DLD1 (cell line): ENCODE measurements around the gene DPP4.

Experiments
- in situ Hi-C: cut with HindIII; loops from 2 replicates; pipeline ENCODE4 v1.10.0; 2017; ENCODE audit warnings: low sequenced_read_pairs

Gene DPP4

DNA sequence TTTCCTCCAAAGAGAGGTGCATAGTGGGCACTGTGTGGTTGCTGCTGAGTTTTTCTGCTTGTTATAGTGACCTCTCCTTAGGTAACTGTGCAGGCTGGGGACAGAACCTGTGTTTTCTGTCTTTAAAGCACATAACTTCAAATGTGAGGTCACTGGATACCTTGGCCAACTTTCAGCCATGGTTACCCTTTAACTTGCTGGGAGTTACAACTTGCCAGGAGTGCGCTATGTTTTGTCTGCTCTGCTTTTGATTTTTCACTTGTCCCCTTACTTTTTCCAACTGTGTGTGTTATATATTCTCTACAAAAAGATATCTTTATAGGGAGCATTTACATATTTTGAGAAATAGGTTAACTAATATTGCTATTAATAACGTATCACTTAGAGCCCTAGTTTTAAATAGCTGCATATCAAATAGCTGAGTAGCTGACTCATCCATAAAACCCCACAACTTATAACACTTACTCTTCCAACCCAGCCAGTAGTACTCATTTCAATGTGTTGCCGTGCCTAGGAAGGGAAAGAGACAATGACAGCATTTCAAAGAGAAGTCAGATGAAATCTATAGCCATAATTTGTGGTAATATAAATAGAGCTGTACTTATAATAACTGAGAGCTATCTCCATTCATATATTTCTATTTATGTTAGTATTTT is 51.6 kb downstream of the DPP4 start:
- in situ Hi-C loops, result no loop called here

DNA sequence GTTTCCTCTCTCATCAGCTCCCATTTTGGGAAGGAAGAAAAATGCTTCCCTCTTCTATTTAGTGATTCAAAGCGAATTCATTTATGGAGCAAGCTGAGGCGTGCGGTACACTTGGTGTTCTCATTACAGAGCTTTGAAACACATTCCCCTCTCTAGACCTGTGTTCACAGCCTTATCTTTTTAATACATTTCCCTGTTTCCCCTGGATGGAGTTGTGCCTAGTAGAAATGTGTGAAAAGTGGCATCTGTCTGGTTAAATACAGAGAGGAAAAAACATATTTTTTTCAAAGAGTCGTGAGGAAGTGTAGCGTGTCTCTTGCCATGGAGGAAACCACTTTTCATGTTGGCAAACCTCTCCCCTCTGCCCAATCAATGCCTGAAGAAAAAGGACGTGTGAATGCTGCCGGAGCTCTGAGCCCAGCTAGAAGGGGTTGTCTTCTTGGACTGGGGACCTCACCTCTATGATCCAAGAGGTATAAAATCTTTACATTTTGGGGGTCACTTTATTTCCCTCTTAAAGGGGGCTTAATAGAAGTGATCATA is 52.4 kb downstream of the DPP4 start:
- in situ Hi-C loops, result no loop called here

DNA sequence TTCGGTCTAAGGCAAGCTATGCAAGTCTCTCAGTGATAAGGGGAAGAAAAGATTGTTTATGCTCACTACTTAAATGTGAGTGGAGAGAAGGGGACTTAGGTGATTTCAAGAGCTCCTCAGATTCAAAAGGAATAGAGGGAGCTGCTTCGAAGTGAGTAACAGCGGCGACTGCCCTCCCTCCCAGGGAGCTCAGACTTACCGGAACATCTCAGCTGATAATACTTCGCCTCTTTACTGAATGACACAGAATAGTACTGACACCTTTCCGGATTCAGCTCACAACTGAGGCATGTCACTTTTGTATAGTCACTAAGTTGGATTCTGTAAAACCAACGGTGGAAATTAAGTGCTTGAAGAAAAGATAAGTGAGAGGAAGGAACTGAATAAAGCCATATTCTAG is 55.5 kb downstream of the DPP4 start:
- in situ Hi-C loops, result no loop called here

DNA sequence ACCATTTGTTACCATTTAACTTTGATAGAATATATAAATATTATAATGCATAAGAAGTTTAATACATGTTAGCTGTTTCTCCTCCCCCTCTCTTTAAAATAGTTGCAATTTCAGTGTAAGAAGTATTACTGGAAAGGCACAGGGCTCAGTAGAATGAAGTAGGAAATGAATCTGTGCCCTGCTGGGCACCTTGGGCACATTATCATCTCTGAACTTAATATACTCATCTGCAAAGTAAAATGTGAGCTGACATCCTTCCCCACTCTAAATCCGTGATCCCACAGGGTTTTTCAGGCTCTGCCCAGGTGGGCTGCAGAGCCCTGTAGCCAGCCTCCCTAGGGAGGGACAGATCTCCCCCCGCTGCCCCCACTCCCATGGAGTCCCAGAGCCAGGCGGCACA is 56.8 kb downstream of the DPP4 start:
- in situ Hi-C loops, result no loop called here

DNA sequence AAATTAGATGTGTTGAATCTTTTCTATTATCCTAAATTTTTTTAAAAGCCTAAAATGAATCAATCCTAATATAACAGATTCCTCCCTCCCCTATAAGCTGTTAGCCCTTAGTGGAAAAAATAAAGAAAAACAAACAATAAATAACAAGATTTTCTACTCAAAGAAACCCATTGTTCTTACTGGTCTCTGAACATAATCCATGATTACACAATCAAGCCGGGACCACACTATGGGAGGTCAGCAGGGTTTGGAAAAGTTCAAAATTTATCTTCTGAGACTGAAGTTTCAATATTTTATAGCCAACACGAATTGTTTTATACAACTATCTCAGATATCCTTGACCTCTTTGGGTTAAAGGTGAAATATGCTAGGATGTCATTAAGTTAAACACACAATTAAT is 57.9 kb downstream of the DPP4 start:
- in situ Hi-C loops, result no loop called here

DNA sequence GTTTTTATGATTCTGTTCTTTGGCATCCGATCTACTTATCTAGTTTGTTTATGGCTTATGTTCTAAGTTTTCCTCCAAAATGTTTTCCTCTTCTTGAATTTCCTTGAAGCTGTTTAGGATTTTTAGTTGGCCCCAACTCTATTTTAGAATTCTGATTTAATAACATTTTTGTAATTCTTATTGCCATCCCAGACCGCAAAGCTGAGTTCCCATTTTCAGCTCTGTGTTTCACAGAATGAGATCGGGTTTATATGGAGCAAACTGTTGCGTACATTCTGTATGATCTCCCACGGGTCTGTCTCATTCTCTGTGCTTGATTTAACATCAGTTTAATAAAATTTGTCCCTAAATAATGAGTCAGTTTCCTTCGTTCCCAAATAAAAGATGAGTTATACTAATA is 59.3 kb downstream of the DPP4 start:
- in situ Hi-C loops, result no loop called here

DNA sequence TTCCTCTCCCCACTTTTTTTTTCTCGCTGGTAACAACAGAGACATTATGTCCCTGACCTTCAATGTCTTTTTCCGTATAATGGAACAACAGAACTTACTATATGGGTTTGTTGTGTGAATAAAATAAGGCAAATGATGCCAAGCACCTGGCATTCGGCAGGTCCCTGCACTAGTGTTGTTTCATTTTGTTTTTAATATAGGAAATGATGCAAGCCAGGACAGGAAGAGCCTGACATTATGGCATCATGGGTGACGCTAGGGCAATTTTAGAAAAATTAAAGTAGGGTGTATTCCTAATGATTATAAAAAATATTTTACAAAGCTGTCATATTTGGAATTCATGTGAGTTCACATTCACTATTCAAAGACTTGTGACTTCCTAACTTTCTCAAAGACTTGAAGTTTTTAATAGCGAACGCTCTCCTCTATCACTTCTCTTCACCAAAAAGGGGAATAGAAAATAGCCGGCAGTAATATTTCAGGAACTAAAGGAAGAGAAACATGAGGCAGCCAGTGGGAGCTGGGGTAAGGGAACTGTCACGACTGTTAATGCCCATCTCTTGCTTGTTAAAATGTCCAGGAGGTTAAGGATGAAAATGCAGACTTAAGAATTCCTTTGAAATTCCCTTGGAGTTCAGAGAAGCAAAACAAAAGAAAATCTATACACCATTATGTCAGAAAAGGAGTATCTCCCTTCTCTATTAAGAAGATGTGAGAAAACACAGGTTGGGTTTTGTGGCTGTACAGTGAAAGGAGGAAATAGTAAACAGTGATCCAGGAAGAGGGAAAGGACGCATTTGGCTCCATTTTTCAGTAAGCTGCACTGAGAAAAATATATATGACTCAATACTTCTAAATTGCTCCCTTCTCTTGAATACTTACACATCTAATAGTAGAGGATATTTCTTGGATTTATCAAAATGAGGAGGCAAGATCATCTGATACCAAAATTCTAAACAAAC is 60.2 kb downstream of the DPP4 start:
- in situ Hi-C loops, result no loop called here

DNA sequence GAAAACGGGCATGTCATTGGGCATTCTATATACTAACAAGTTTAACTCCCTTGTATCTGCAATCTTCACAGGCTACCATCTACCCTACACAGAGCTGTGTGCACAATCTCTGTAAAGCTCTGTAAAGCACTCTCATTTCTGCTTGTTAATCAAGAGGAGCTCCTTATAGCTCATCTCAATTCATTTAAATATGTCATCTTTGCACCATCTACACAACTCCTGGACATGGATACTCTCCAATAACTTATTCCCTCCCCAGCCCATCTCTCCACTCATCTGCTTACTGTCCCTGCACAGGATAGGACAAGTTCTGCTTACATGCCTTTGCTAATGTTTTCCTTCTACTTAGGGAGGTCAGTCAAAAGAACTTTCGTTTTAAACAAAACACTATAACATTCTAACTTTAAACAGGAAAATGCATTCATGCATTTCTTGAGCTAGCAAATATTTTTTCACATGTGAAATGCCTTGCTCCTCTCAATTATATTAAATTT is 61.4 kb downstream of the DPP4 start:
- in situ Hi-C loops, result no loop called here

DNA sequence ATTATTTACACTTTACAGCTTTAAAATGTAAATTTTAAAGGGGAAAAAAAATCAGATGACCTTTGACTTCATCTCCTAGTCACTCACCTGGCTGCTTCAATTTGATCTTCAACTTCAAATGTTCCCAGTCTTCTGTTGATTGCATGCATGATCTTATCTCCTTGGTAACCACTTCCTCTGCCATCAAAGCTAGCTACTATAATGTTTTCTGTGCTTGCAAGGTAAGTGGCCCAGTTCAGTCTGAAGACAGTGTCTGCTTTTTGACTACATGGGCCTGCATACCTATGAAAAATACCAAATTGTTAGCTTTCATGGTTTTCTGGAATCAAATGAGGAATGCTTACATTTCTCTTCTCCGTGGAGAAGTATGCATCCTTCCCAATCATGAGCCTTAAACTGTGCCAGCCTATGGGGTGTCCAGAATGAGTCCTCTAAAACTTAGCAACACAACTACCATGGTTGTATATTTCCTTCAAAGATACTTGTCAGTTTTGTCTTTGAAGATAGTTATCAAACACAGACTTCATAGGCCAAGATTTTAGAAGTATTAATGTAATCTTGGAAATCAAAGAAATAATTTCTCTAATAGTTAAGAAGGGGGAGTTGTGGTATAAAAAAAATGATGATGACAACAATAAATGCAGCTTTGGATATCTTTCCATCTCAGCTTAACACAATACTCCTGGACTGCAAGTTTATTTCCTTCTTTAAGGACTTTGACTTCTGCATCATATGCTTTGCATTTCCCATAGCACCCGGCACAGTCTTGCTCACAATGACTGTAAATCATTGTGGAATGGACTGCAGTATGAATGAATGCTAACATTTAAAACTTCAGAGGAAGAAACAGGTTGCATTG is 62.1 kb downstream of the DPP4 start:
- in situ Hi-C loops, result no loop called here

DNA sequence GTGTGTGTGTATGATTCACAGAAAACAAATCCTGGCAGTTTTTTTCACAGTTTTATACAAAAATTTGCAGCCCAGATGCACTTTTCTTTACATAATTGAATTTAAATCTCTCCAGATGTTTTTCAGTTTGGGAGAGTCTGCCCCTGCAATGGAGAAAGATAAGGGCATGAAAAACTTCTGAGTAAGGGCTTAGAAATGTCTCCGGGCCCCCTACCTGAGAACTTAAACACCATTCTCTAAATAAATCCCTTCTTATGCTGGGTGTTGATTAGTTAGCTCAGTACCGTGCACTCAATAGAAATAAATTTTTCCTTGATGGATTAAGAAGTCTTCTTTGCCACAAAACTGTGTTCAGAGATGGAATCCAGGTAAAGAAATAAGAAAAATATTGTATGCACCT is 64.5 kb downstream of the DPP4 start:
- in situ Hi-C loops, result no loop called here

DNA sequence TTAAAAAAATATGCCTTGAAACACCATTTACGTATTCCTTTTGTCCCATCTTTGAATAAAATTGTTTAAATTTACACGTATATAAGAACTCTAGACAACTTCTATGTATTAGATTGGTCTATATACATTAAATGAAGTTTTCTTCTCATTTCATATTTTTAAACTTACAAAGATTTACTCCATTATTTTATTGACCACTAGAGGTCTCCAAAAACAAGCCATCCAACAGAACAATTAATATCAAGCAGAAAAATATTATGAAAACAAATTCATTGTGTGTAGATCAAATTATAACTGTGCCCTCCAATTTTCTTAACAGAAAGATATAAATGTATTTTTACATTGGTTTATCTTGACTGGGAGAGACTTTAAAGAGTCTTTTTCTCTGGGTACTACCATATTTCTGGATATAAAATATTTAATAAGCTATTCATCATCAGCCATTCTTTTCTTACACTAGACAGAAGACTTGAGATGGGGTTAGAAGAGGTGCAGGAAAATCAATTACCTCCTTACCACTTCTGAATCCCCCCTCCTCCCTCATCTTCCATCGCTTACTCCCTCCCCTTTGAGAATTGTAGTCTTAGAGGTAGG is 66.5 kb downstream of the DPP4 start:
- in situ Hi-C loops, result no loop called here

DNA sequence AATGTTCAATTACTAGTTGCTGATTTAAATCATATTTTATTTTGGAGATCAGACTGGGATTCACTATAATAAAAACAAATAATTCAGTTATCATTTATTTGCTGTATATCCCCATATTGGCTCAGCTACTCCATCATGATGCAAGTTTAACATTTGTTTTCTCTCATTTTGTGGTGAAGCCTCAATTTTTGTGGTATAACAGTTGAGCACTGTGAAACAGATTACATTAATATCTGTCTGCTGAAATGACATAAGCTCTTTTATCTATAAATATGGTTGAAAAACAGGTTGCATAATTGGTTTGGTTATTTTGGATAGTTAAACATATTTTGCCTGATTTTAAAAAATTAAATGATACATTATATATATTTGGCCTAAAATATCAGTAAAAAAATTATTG is 67.7 kb downstream of the DPP4 start:
- in situ Hi-C loops, result no loop called here

DNA sequence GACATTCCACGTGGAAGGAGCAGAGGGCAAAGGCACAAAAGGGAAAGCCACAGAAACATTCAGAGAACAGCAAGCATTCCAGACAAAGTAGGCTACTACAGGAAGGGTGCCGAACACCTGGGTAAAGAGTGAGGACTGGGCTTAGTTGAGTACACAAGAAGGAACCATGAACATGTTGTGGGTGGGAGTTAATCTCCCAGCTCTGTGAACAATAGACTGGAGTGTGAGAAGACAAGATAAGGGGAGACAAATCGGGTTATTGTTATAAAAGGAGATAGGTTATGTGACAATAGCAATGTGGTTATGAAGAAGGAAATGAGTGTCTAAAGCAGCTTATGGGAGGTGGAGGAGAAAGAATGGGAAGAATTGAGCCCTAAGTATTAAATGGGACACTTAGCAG is 70.0 kb downstream of the DPP4 start:
- in situ Hi-C loops, result no loop called here

DNA sequence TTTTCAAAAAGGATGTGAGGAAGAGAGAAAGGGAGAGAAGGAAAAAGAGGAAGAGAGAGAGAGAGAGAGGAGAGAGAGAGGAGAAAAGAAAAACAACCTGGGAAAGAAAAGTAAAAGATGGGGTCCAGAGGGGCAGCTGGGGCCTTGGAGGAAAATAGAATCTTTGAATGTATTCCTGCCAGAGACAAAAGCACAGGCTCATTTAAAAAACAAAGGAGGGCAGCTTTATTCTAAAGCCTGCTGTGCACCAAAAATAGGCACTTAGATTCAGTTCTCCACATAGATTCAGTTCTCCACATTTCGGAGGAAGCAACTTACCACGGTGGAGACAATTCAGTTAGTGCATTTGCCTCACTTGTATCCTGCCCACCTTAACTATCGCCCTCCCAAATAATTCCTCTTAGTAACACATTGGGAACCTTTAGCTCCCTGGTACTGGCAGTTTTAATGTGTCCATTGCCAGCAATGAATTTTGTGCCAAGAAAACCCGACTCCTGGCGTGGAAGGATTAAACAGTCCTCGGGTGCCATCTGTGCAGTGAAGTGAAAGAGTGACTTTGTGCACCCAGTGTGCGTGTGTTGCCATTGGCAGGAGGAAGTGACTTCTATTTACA is 71.3 kb downstream of the DPP4 start:
- in situ Hi-C loops, result no loop called here

DNA sequence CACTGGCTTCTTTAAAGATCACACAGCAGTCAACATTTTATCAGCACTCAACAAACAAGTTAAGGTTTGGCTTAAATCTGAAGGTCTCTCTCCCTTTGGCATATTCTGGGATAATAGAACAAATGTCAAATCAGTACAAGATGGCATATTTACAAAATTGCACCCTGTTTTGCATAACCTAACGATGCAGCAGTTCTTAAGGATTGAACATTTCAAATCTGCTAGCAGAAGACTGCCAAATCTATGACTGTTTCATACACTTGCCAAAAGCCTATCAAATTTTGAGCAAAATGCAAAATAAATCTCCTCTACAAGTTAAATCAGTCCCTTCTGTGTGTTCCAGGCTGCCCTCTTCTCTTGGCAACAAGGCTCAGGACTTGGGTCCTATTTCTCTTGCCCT is 73.6 kb downstream of the DPP4 start:
- in situ Hi-C loops, result no loop called here

DNA sequence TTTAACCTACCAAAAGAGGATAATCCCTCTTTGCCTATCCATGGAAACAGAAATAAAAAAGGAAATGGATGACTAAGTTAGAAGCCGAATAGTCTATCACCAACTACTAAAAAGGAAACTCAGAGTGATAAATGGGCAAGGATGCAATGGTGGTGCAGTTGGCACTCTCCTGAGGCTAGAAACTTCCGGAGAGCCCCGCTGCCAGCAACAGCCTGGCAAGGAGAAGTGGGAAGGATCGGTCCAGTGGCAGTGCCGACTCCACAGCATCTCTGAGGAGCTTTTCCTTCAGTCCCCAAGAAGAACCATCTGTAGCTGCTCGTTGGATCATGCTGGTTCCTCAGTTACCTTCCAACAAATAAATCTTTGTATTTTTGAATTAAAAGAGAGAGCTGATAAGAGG is 74.7 kb downstream of the DPP4 start:
- in situ Hi-C loops, result no loop called here

DNA sequence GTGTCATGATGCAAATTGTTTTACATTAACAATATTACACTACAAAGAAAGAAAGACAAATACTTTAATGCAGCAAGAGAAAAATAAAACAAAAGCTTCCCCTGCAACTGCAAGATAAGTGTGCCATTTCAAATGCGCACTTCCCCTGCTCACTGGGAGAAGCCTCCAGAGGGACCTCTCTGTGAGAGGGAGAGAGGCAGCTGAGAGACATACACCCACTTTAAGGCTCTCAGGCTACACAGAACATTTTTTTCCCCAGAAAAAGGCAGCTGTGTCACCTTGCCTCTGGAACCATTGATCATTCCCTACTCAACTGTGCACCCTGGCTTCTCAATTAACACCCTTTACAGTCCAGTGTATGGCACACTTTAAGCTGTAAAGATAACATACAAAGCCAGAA is 75.2 kb downstream of the DPP4 start:
- in situ Hi-C loops, result no loop called here

DNA sequence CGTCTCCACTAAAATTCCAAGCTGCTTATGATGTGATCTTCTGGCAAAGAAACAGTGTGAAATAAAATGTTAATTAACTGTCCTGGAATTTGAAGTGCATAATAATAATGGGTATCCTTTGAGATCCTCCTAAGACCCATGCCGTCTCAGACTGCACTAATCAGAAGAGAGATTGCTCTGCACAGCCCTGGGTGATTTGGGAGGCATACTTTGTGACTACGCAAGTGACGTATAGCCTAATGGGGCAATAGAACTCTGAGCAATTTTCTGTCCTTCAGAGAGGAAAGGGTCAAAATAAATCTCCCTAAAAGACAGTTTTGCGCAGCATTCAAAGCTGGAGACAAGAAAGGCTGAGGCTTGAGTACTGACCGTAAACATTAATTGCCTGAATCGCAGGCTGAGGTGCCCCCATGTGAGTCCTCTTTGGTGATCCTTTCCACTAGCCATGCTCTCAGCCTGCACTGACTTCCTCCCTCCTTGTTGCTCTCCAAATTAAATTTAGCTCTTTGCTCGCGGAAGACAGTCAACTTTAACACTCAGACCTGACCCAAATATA is 76.0 kb downstream of the DPP4 start:
- in situ Hi-C loops, result no loop called here

DNA sequence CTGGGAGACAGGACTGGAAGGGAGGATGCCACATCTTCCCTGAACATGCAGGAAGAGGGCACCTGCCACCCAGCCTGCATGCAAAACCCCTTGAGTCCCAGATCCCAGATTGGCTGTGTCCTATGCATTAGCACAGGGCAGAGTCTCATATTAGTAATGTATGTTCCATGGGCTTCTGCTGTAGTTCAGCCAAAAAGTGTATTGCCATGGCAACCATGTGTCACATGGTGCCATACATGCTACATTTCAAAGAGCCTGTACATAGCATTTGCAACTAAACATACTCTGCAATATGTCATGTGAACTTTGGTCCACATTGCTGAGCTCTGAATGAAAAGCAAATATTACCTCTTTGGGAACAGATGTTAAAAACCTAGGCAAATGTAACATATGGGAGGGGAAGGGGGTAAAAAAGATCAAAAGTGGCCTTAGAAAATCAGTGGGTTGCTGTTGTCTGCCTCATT is 78.4 kb downstream of the DPP4 start:
- in situ Hi-C loops, result no loop called here
